K562 (cell line): Measurements from ENCODE around the gene LTBP4. TPM values are rescaled to one million over a fixed set of nuclear protein-coding genes. Genes with fewer than 3 reads are reported as not detected.

Source experiments
- ATAC-seq: fragments of 200-7000 bp; cut with Tn5 transposase; 3 replicates; pipeline ENCODE4 v1.9.1; 2020; ENCODE audit warnings: moderate library complexity
- BruUV-seq: library from RNA; stranded (reverse); fragments of 400-500 nt; replicated peaks from 2 replicates; lab custom pipeline; 2021; lab: Mats Ljungman, UMichigan
- CTCF ChIA-PET: fragments of 300-600 bp; formaldehyde crosslinking; extraction: SDS; loops from one replicate; lab custom pipeline; 2021; ENCODE audit warnings: low intra/inter-chr PET ratio; lab: Yijun Ruan, JAX
- POLR2A ChIA-PET: fragments of 300-600, 350-650 bp; sonication (Branson Sonifier 250); formaldehyde crosslinking; extraction: SDS; loops from one replicate; lab custom pipeline; 2021; ENCODE audit warnings: antibody characterized with exemption, inconsistent platforms; lab: Yijun Ruan, JAX
- DNase-seq, 4 experiments: peaks; one replicate each; pipeline versions ENCODE4 v3.0.0 to v3.0.0-alpha.2; 2011 to 2018; ENCODE audit warnings: low spot score in 3 of 4, mixed read lengths in 3 of 4; ENCODE audit errors: extremely low read depth in 1 of 4
- FAIRE-seq: peaks from 2 replicates; lab custom pipeline; 2011; peaks lifted over from hg19 to GRCh38; lab: Jason Lieb, UNC
- H2AFZ ChIP-seq: 2 replicates; pipeline ENCODE4 v1.6.0; 2011; ENCODE audit warnings: low read depth, low read length, control low read depth, inconsistent platforms
- H3K27ac ChIP-seq: fragments of 200-600 bp; 3 replicates; pipeline ENCODE4 v1.8.0; 2011; ENCODE audit warnings: low read depth, mild to moderate bottlenecking, control low read depth, inconsistent platforms, low read length, moderate library complexity, mixed read lengths; ENCODE audit errors: extremely low read depth
- H3K27me3 ChIP-seq, 2 experiments: fragments of 300-600 bp in 1 of 2; 2 replicates in 1 of 2; 3 replicates in 1 of 2; pipeline versions ENCODE4 v1.6.0 to v1.8.0; 2011; ENCODE audit warnings: inconsistent platforms in 2 of 2, low read length in 2 of 2, mild to moderate bottlenecking in 1 of 2, mixed read lengths in 1 of 2, moderate library complexity in 1 of 2; ENCODE audit not compliant: control insufficient read depth in 2 of 2, insufficient read depth in 2 of 2
- H3K36me3 ChIP-seq: fragments of 300-600 bp; 3 replicates; pipeline ENCODE4 v1.8.0; 2011; ENCODE audit warnings: mild to moderate bottlenecking, low read length, inconsistent platforms; ENCODE audit not compliant: control insufficient read depth, insufficient read depth
- H3K4me1 ChIP-seq, 2 experiments: fragments of 200-600 bp in 1 of 2; replicated peaks in 1 of 2; 2 replicates in 1 of 2; 3 replicates in 1 of 2; pipeline versions ENCODE4 v1.5.1 to v1.8.0; 2011; ENCODE audit warnings: inconsistent platforms in 2 of 2, low read length in 2 of 2, mild to moderate bottlenecking in 1 of 2, mixed read lengths in 1 of 2, moderate library complexity in 1 of 2; ENCODE audit not compliant: control insufficient read depth in 2 of 2, insufficient read depth in 2 of 2
- H3K4me2 ChIP-seq: 2 replicates; pipeline ENCODE4 v1.6.1; 2011; ENCODE audit warnings: low read length, control low read depth, inconsistent platforms, mixed read lengths; ENCODE audit not compliant: insufficient read depth
- H3K4me3 ChIP-seq: fragments of 200-600 bp; sonication (generic), shearing (Covaris generic); 2 replicates; pipeline ENCODE4 v1.5.1; 2016; ENCODE audit warnings: control low read depth, inconsistent platforms
- H3K79me2 ChIP-seq: fragments of 200-600 bp; 3 replicates; pipeline ENCODE4 v1.8.0; 2011; ENCODE audit warnings: low read length, inconsistent platforms; ENCODE audit not compliant: control insufficient read depth, insufficient read depth
- H3K9ac ChIP-seq, 2 experiments: 2 replicates each; pipeline versions ENCODE4 v1.6.0 to v1.6.1; 2011; ENCODE audit warnings: low read depth in 2 of 2, low read length in 2 of 2, control low read depth in 1 of 2, inconsistent platforms in 1 of 2, mild to moderate bottlenecking in 1 of 2, mixed read lengths in 1 of 2; ENCODE audit not compliant: insufficient read depth in 1 of 2
- H3K9me1 ChIP-seq: one replicate; pipeline ENCODE4 v1.6.0; 2011; ENCODE audit warnings: inconsistent platforms, mild to moderate bottlenecking, low read length, moderate library complexity; ENCODE audit not compliant: control insufficient read depth, insufficient read depth
- H3K9me3 ChIP-seq: replicated peaks from 2 replicates; pipeline ENCODE4 v1.5.1; 2011; ENCODE audit warnings: low read depth, low read length, inconsistent platforms; ENCODE audit not compliant: control insufficient read depth, insufficient read depth
- H4K20me1 ChIP-seq: replicated peaks from 2 replicates; pipeline ENCODE4 v1.6.1; 2011; ENCODE audit warnings: low read length, inconsistent platforms, mixed read lengths; ENCODE audit not compliant: control insufficient read depth, insufficient read depth
- EGR1 ChIP-seq: fragments of 450-650 bp; conservative IDR thresholded peaks from 2 replicates; pipeline ENCODE4 v1.6.1; 2017; ENCODE audit warnings: mild to moderate bottlenecking
- KDM5B ChIP-seq: fragments of 200-600 bp; sonication (generic); IDR thresholded peaks from 2 replicates; pipeline ENCODE4 v1.6.1; 2012; ENCODE audit warnings: low read depth, mild to moderate bottlenecking, moderate library complexity, low read length, control low read depth, inconsistent platforms; ENCODE audit not compliant: insufficient replicate concordance
- MAFK ChIP-seq: IDR thresholded peaks from 2 replicates; pipeline ENCODE4 v1.6.1; 2011; ENCODE audit warnings: low read length, improper control_type of control experiment
- MEF2A ChIP-seq: IDR thresholded peaks from 2 replicates; pipeline ENCODE4 v1.6.1; 2011; ENCODE audit warnings: low read depth, mild to moderate bottlenecking, low read length, moderate library complexity; ENCODE audit not compliant: control insufficient read depth
- NFE2 ChIP-seq: IDR thresholded peaks from 2 replicates; pipeline ENCODE4 v1.6.1; 2014; ENCODE audit warnings: antibody characterized with exemption, low read depth
- PCBP1 ChIP-seq: fragments of 200-400 bp; formaldehyde crosslinking; IDR thresholded peaks from 2 replicates; pipeline ENCODE4 v1.6.1; 2018; ENCODE audit warnings: mild to moderate bottlenecking, low read depth, low read length; ENCODE audit not compliant: poor library complexity, severe bottlenecking
- PHF21A ChIP-seq: fragments of 450-650 bp; IDR thresholded peaks from 2 replicates; pipeline ENCODE4 v1.6.1; 2017; ENCODE audit warnings: low read depth, borderline replicate concordance
- POLR2G ChIP-seq: fragments of 200-400 bp; formaldehyde crosslinking; IDR thresholded peaks from 2 replicates; pipeline ENCODE4 v1.6.1; 2017; ENCODE audit warnings: low read depth, mild to moderate bottlenecking, antibody characterized with exemption, low read length, moderate library complexity
- RBFOX2 ChIP-seq: fragments of 200-400 bp; formaldehyde crosslinking; IDR thresholded peaks from 2 replicates; pipeline ENCODE4 v1.6.1; 2017; ENCODE audit warnings: low read depth, mild to moderate bottlenecking, low read length, moderate library complexity
- SIN3B ChIP-seq: fragments of 450-650 bp; IDR thresholded peaks from 2 replicates; pipeline ENCODE4 v1.6.1; 2017; ENCODE audit warnings: low read depth, mild to moderate bottlenecking, moderate library complexity
- SUPT5H ChIP-seq: fragments of 450-650 bp; IDR thresholded peaks from 2 replicates; pipeline ENCODE4 v1.6.1; 2016
- XRCC3 ChIP-seq: fragments of 450-650 bp; IDR thresholded peaks from 2 replicates; pipeline ENCODE4 v1.6.1; 2017; ENCODE audit warnings: mild to moderate bottlenecking, moderate library complexity
- ZNF695 ChIP-seq: fragments of 450-650 bp; formaldehyde crosslinking; IDR thresholded peaks from 2 replicates; pipeline ENCODE4 v1.4.0; 2020; ENCODE audit warnings: mild to moderate bottlenecking, moderate library complexity
- WGBS: fragments of 100-300 bp; shearing (Covaris generic); methylation state at CpG from one replicate; pipeline ENCODE4 v1.1.6; 2016; ENCODE audit warnings: low coverage, mixed read lengths; ENCODE audit not compliant: insufficient coverage; ENCODE audit errors: missing lambda C conversion rate; 5-methylcytosine and 5-hydroxymethylcytosine counted together
- in situ Hi-C: fragments of 300-500 bp; cut with MboI; formaldehyde crosslinking; loops from 4 replicates; pipeline ENCODE4 v1.15.0; 2018; ENCODE audit warnings: inconsistent platforms, mixed read lengths
- intact Hi-C: fragments of 100-400 bp; cut with micrococcal nuclease; formaldehyde crosslinking; loops from 2 replicates; pipeline ENCODE4 v1.14.2; 2022
- polyA plus RNA-seq, 8 experiments: library from polyadenylated mRNA; depleted of rRNA in 4 of 8; stranded (reverse) in 5 of 8; unstranded in 3 of 8; fragments of >200 nt; fragmentation: Nextera tagmentation in 2 of 8; fragmentation: Illumina TruSeq in 1 of 8; extraction: Ambion mirVana in 2 of 8; extraction: Trizol in 1 of 8; gene quantifications; 2 replicates each; pipeline versions ENCODE4 v1.2.1 to v1.2.3, GENCODE V29; 2011 to 2014; ENCODE audit warnings: inconsistent platforms in 1 of 8, missing spikeins in 1 of 8
- total RNA-seq, 7 experiments: library from RNA; depleted of rRNA in 6 of 7; stranded (reverse); fragments of >200 nt in 6 of 7; fragmentation: Illumina TruSeq in 2 of 7; extraction: Trizol in 2 of 7; gene quantifications; 2 replicates each; pipeline versions ENCODE4 v1.2.1 to v1.2.3, GENCODE V29; 2011 to 2021; ENCODE audit warnings: low replicate concordance in 1 of 7

LTBP4 gene
- total and polyA plus RNA-seq, 9 of the 15 experiments (the other 6 are each of a cell fraction or from before 2014, with no cell fraction given): 0.35 to 160 (median 31.6) TPM

DNA sequence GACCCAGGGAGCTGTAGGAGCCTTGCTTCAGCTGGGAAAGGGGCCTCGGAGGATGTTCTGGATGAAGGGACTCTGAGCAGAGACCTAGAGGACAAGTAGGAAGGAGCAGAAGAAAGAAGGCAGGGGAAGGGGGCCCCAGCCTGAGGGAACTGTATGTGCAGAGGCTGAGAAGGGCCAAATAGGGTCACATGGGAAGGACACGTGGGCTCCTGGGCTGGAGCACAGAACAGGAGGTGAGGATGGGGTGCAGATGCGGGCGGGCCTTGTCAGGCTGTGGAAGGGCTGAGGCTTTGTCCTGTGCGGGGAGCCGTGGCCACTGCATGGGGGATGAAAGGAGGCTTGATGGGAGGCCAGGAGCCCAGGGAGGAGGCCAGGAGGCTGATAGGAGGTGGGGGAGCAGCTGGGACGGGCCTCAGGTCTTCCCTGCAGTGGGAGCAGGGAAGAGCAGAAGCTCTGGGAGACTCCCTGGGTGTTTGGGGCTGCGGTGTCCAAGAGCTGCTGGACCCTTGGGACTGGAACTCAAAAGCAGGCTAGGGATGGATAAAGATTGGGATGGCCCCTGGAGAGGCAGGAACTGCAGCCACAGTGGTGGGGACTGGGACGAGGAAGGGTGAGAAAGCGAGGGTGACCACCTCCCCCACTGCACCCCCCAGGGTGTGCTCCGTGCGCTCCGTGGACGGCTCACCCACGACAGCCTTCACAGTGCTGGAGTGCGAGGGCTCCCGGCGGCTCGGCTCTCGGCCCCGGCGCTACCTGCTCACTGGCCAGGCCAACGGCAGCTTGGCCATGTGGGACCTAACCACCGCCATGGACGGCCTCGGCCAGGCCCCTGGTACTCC lies 11.4 kb upstream of the LTBP4 start:
- H3K27me3 ChIP-seq: no peaks in the 10 kb centered on the region
- no peak overlapping the region for H3K4me3 ChIP-seq
- CTCF ChIA-PET: no interaction called here
- FAIRE-seq (no peak), ATAC-seq (no peak), DNase-seq (no peak)
- no peak overlapping the region for H3K27ac ChIP-seq
- no peak overlapping the region for H2AFZ ChIP-seq
- intact Hi-C loops (no loop called here), in situ Hi-C loops (no loop called here)
- BruUV-seq: no TSS peak
- H3K4me2 ChIP-seq: no peak overlapping the region
- 78% methylated on average over 11 of the region's 26 CpGs for WGBS
- no peaks in the 10 kb centered on the region for H3K79me2 ChIP-seq
- TF ChIP-seq EGR1 (no peak), ZNF695 (CRISPR knock-in tag) (no peak), SIN3B (no peak), PHF21A (no peak), SUPT5H (no peak), PCBP1 (peak; percentile 43), RBFOX2 (peak; percentile 55; the same call in 1 of the 2 replicates), XRCC3 (no peak), KDM5B (no peak), MEF2A (no peak), POLR2G (peak; percentile 30; the same call in 1 of the 2 replicates), MAFK (no peak), NFE2 (no peak)
- no peaks in the 10 kb centered on the region for H4K20me1 ChIP-seq
- no peaks in the 10 kb centered on the region for H3K9me3 ChIP-seq
- H3K9ac ChIP-seq: peak overlapping the region in 1 of 2 experiments; percentile 1; a peak in 1 of 4 replicates
- peaks cover 6% of the 10 kb centered on the region; the same call in 1 of the 3 replicates for H3K36me3 ChIP-seq
- peaks cover under 1 to 29% of the 10 kb centered on the region in 2 experiments; a peak in 4 of 5 replicates for H3K4me1 ChIP-seq
- no peaks in the 10 kb centered on the region for H3K9me1 ChIP-seq
- POLR2A ChIA-PET: interaction anchor here (0.6 kb wide), 1 partner anchor 1255 kb away, joined by 3 read pairs; no protein-coding TSS in a partner anchor
